ENCODE measurements around the gene MAPK8IP3. TPM values are rescaled to one million over a fixed set of nuclear protein-coding genes. Genes with fewer than 3 reads are reported as not detected.

Gene MAPK8IP3
- total and polyA plus RNA-seq, 2 donors from 2014 or later = 10.6 to 67.7 TPM

- TF ChIP-seq, protein P1, sequence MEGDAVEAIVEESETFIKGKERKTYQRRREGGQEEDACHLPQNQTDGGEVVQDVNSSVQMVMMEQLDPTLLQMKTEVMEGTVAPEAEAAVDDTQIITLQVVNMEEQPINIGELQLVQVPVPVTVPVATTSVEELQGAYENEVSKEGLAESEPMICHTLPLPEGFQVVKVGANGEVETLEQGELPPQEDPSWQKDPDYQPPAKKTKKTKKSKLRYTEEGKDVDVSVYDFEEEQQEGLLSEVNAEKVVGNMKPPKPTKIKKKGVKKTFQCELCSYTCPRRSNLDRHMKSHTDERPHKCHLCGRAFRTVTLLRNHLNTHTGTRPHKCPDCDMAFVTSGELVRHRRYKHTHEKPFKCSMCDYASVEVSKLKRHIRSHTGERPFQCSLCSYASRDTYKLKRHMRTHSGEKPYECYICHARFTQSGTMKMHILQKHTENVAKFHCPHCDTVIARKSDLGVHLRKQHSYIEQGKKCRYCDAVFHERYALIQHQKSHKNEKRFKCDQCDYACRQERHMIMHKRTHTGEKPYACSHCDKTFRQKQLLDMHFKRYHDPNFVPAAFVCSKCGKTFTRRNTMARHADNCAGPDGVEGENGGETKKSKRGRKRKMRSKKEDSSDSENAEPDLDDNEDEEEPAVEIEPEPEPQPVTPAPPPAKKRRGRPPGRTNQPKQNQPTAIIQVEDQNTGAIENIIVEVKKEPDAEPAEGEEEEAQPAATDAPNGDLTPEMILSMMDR (IDR thresholded peaks at IDR 0.05; ENCODE audit: borderline replicate concordance, extremely low read depth, insufficient read depth) = no peak
- no peak overlapping the region for H3K4me3 ChIP-seq (ENCODE audit: low read length in 3 of 3)
- DNase-seq (peak in 1 of 5 donors; percentile 46), FAIRE-seq (no peak)
- no peaks in the 10 kb centered on the region for H3K9me3 ChIP-seq (ENCODE audit: control insufficient read depth in 2 of 3, insufficient read depth in 1 of 3, low read length in 3 of 3)
- H3K4me1 ChIP-seq (ENCODE audit: control insufficient read depth in 2 of 3, insufficient read depth in 2 of 3, low read depth in 1 of 3, low read length in 3 of 3) = no peaks in the 10 kb centered on the region
- no peaks in the 10 kb centered on the region for H3K27me3 ChIP-seq (ENCODE audit: control insufficient read depth, insufficient read depth, low read length)
- H3K36me3 ChIP-seq (ENCODE audit: control insufficient read depth in 2 of 3, insufficient read depth in 3 of 3, low read length in 3 of 3) = peaks cover 5 to 69% (median 60%) of the 10 kb centered on the region in 3 donors
- no peak overlapping the region for H3K9ac ChIP-seq (ENCODE audit: low read length in 3 of 3)
- intact Hi-C loops (cut with DNase I) = no loop called here
- H3K27ac ChIP-seq (ENCODE audit: low read depth in 2 of 2, low read length in 2 of 2) = no peak overlapping the region
Observed at GRCh38 chr16:1670866-1671265, 35.1 kb upstream of the MAPK8IP3 start.

DNA sequence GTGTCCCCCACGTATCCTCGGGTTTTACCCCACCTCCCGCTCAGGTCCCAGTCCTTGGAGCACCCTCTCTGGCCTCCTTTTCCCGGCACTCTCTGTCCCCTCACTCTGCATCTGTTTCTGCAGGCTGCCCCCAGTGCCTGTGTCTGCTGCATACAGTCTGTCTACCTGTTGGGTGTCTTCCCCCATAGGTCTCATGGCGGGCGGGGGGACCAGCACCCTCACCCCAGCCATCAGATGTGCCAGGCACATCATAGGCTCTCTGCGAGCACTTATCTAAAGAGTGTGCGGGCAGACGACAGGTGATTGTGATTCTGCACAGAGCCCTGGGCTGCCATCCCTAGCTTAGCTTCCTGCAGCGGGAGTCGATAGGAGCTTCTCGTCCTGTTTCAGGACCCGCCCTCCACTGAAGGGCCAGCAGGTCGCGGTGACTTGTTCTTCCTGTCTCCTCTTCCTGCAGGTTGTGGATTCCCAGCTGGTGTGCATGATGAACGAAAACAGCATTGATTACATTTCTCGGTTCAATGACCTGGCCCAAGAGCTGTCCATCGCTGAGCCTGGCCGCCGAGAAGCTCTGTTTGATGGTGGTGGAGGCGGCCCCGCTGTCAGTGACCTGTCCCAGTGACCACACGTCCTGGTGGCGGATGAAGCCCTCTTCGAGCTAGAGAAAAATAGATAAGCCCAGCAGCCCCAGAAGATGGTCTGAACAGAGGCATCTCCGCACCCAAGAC, 32.4 kb upstream of the MAPK8IP3 start:
- TF ChIP-seq, protein P1 (IDR thresholded peaks at IDR 0.05; ENCODE audit: borderline replicate concordance, extremely low read depth, insufficient read depth) = no peak
- no peak for DNase-seq
- H3K4me1 ChIP-seq (ENCODE audit: control insufficient read depth in 2 of 3, insufficient read depth in 2 of 3, low read depth in 1 of 3, low read length in 3 of 3) = peaks cover 0 to under 1% (median 0%) of the 10 kb centered on the region in 3 donors
- no peak overlapping the region for H3K9ac ChIP-seq (ENCODE audit: low read length in 3 of 3)
- H3K4me3 ChIP-seq (ENCODE audit: low read length in 3 of 3) = no peak overlapping the region
- intact Hi-C loops (cut with DNase I) = no loop called here
- peaks cover 5 to 46% (median 45%) of the 10 kb centered on the region in 3 donors for H3K36me3 ChIP-seq (ENCODE audit: control insufficient read depth in 2 of 3, insufficient read depth in 3 of 3, low read length in 3 of 3)
- no peak overlapping the region for H3K27ac ChIP-seq (ENCODE audit: low read depth in 2 of 2, low read length in 2 of 2)
- no peaks in the 10 kb centered on the region for H3K9me3 ChIP-seq (ENCODE audit: control insufficient read depth in 2 of 3, insufficient read depth in 1 of 3, low read length in 3 of 3)
- no peaks in the 10 kb centered on the region for H3K27me3 ChIP-seq (ENCODE audit: control insufficient read depth, insufficient read depth, low read length)
- no peak for FAIRE-seq

DNA sequence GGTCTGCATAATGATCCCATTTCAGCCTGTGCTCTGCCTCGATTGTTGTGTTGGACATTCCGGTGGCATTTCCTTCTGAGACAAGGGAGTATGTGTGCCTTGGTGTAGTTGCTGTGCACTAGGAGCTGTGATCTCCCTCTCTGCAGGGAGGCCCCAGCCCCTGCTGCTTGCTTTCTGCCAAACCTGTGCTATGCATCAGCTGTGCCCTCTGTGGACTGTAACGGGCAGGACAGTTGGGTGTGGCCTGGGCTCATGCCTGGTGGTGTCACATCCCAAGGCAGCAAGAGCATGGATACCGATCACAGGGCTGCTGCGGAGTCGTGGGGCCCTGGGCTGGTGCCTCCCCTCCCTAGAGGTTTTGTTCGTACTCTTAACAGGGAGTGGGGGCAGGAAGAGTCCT, 31.7 kb upstream of the MAPK8IP3 start:
- Histone ChIP-seq H3K27ac (ENCODE audit: low read depth in 2 of 2, low read length in 2 of 2) (no peak overlapping the region), H3K4me1 (ENCODE audit: control insufficient read depth in 2 of 3, insufficient read depth in 2 of 3, low read depth in 1 of 3, low read length in 3 of 3) (peaks cover 0 to 4% (median 0%) of the 10 kb centered on the region in 3 donors), H3K4me3 (ENCODE audit: low read length in 3 of 3) (no peak overlapping the region), H3K9ac (ENCODE audit: low read length in 3 of 3) (no peak overlapping the region), H3K27me3 (ENCODE audit: control insufficient read depth, insufficient read depth, low read length) (no peaks in the 10 kb centered on the region), H3K36me3 (ENCODE audit: control insufficient read depth in 2 of 3, insufficient read depth in 3 of 3, low read length in 3 of 3) (peaks cover 5 to 43% (median 39%) of the 10 kb centered on the region in 3 donors), H3K9me3 (ENCODE audit: control insufficient read depth in 2 of 3, insufficient read depth in 1 of 3, low read length in 3 of 3) (no peaks in the 10 kb centered on the region)
- FAIRE-seq (no peak), DNase-seq (peak in 1 of 5 donors; percentile 15)
- intact Hi-C loops (cut with DNase I) = no loop called here
- TF ChIP-seq, protein P1 (IDR thresholded peaks at IDR 0.05; ENCODE audit: borderline replicate concordance, extremely low read depth, insufficient read depth) = no peak

Data from kidney (tissue), 14 donors.